Liver (tissue), 3 donors: Measurements from ENCODE around the gene GARIN1A.

Experiments used
- CTCF ChIP-seq: fragments of 150-350 bp; IDR thresholded peaks from 2 replicates; pipeline ENCODE4 v1.5.1; 2017; ENCODE audit warnings: improper control_type of control experiment, low read depth, low read length; ENCODE audit not compliant: missing input control
- GABPA ChIP-seq, 2 donors: IDR thresholded peaks in 1 of 2; conservative IDR thresholded peaks in 1 of 2; 2 replicates each; pipeline ENCODE4 v1.6.1; 2016; ENCODE audit warnings: antibody characterized with exemption in 2 of 2, mild to moderate bottlenecking in 1 of 2, moderate library complexity in 1 of 2
- RAD21 ChIP-seq, 2 donors: IDR thresholded peaks; 2 replicates each; pipeline ENCODE4 v1.6.1; 2016; ENCODE audit warnings: antibody characterized with exemption in 2 of 2, mild to moderate bottlenecking in 2 of 2
- TF ChIP-seq, protein P1 (sequence below): IDR thresholded peaks from 2 replicates; pipeline ENCODE4 v1.6.1; 2016; ENCODE audit warnings: antibody characterized with exemption
- donor health status: healthy.
- donor health status: healthy.

DNA sequence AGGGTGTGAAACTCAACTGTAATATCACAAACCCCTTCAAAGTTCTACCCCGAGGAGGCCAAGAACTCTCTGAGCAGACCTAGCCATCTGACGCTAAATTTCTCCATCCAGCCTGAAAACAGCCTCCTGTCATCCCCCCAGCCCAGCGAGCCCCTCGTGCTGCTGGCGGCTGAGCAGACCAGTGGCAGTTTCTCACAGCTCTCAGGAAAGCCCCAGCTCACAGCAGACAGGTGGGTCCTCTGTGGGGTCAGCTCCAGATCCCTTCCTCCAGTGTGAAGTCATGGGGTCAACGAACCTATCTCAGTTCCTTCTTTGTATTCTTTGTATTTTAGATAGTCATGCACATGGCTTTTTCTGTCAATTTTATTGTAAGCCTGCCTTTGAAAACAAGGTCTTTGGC lies 7.8 kb downstream of the GARIN1A start:
- TF ChIP-seq CTCF (no peak), RAD21 (IDR thresholded peaks at IDR 0.05) (no peak), GABPA (IDR thresholded peaks at IDR 0.05 in 1 of 2, conservative IDR thresholded peaks at IDR 0.05 in 1 of 2) (no peak)
- TF ChIP-seq, protein P1, sequence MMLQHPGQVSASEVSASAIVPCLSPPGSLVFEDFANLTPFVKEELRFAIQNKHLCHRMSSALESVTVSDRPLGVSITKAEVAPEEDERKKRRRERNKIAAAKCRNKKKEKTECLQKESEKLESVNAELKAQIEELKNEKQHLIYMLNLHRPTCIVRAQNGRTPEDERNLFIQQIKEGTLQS: no peak
